A673 (cell line): ENCODE data around the gene ODF2L. TPM values are rescaled to one million over a fixed set of nuclear protein-coding genes. Genes with fewer than 3 reads are reported as not detected.
A peak's percentile ranks its signal among the peaks of the same experiment; 100 is the strongest.

Experiments
- Bru-seq: library from RNA; stranded (reverse); fragments of 400-500 nt; gene quantifications from one replicate; lab custom pipeline; 2021; lab: Mats Ljungman, UMichigan
- BruChase-seq, 2 experiments: library from RNA; stranded (reverse); fragments of 400-500 nt; gene quantifications; one replicate each; lab custom pipeline; 2021; lab: Mats Ljungman, UMichigan
- BruUV-seq: library from RNA; stranded (reverse); fragments of 400-500 nt; replicated peaks from 2 replicates; lab custom pipeline; 2021; lab: Mats Ljungman, UMichigan
- CTCF ChIA-PET: fragments of 300-600 bp; sonication (Branson Sonifier 250); formaldehyde crosslinking; loops from one replicate; lab custom pipeline; 2022; ENCODE audit warnings: antibody characterized with exemption; lab: Charles Lee
- POLR2A ChIA-PET: fragments of 300-600 bp; sonication (Branson Sonifier 250); formaldehyde crosslinking; loops from one replicate; lab custom pipeline; 2022; ENCODE audit warnings: antibody characterized with exemption; ENCODE audit not compliant: low non-redundant PET; lab: Charles Lee
- DNase-seq: peaks from one replicate; pipeline ENCODE4 v3.0.0-alpha.2; 2015; ENCODE audit warnings: low spot score
- H3K27ac ChIP-seq: fragments of 200-600 bp; sonication (generic); 2 replicates; pipeline ENCODE4 v1.5.1; 2016; ENCODE audit warnings: mixed run types, low read depth, mild to moderate bottlenecking, mixed read lengths, antibody characterized with exemption, low read length; ENCODE audit not compliant: poor library complexity, severe bottlenecking
- H3K27me3 ChIP-seq: fragments of 200-600 bp; sonication (generic); replicated peaks from 2 replicates; pipeline ENCODE4 v1.6.1; 2017; ENCODE audit warnings: mixed run types, low read depth, mild to moderate bottlenecking, mixed read lengths, antibody characterized with exemption, low read length; ENCODE audit not compliant: insufficient read depth, poor library complexity
- H3K36me3 ChIP-seq: fragments of 200-600 bp; sonication (generic); 2 replicates; pipeline ENCODE4 v1.6.1; 2016; ENCODE audit warnings: mixed run types, mild to moderate bottlenecking, mixed read lengths, antibody characterized with exemption, low read length; ENCODE audit not compliant: insufficient read depth, poor library complexity, severe bottlenecking
- H3K4me1 ChIP-seq: fragments of 200-600 bp; sonication (generic); 2 replicates; pipeline ENCODE4 v1.6.1; 2017; ENCODE audit warnings: mixed run types, mild to moderate bottlenecking, mixed read lengths, antibody characterized with exemption, low read length; ENCODE audit not compliant: insufficient read depth, poor library complexity, severe bottlenecking
- H3K4me3 ChIP-seq: fragments of 200-600 bp; sonication (generic); 2 replicates; pipeline ENCODE4 v1.5.1; 2016; ENCODE audit warnings: low read depth, mixed run types, mild to moderate bottlenecking, mixed read lengths, low read length; ENCODE audit not compliant: poor library complexity, severe bottlenecking
- H3K9me3 ChIP-seq: fragments of 200-600 bp; sonication (generic); 2 replicates; pipeline ENCODE4 v1.6.1; 2016; ENCODE audit warnings: mixed run types, low read depth, mild to moderate bottlenecking, mixed read lengths, antibody characterized with exemption, low read length; ENCODE audit not compliant: poor library complexity, severe bottlenecking
- EZH2 ChIP-seq: fragments of 200-600 bp; sonication (generic); IDR thresholded peaks from 2 replicates; pipeline ENCODE4 v1.6.1; 2017; ENCODE audit warnings: borderline replicate concordance, low read depth, mild to moderate bottlenecking, mixed read lengths, antibody characterized with exemption, low read length; ENCODE audit not compliant: poor library complexity, severe bottlenecking
- intact Hi-C: fragments of 100-400 bp; cut with micrococcal nuclease; formaldehyde crosslinking; loops from one replicate; pipeline ENCODE4 v1.10.0; 2022; ENCODE audit not compliant: unreplicated experiment
- long read RNA-seq: library from polyadenylated mRNA; stranded (forward); transcript quantifications from one replicate; pipeline ENCODE4 v2.0.0, GENCODE V29; 2022
- total RNA-seq: library from RNA; stranded (reverse); gene quantifications from 2 replicates; pipeline ENCODE4 v1.2.3, GENCODE V29; 2021
- TF ChIP-seq, protein P1 (sequence below): fragments of 300-800, 200-600 bp; sonication (generic); conservative IDR thresholded peaks from 2 replicates; pipeline ENCODE4 v1.5.1; 2017; ENCODE audit warnings: low read depth, mild to moderate bottlenecking, antibody characterized with exemption, low read length, moderate library complexity, mixed read lengths

Gene ODF2L, protein sequence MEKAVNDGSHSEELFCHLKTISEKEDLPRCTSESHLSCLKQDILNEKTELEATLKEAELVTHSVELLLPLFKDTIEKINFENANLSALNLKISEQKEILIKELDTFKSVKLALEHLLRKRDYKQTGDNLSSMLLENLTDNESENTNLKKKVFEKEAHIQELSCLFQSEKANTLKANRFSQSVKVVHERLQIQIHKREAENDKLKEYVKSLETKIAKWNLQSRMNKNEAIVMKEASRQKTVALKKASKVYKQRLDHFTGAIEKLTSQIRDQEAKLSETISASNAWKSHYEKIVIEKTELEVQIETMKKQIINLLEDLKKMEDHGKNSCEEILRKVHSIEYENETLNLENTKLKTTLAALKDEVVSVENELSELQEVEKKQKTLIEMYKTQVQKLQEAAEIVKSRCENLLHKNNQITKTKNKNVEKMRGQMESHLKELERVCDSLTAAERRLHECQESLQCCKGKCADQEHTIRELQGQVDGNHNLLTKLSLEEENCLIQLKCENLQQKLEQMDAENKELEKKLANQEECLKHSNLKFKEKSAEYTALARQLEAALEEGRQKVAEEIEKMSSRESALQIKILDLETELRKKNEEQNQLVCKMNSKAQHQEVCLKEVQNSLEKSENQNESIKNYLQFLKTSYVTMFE
- 34.9 and 38.9 TPM in 2 replicates for total RNA-seq
- Bru-seq, nascent RNA, result percentile 81 among the genes with signal in this experiment
- BruChase-seq, experiment 1, labeled RNA remaining after a 2-hour chase, result percentile 90 among the genes with signal in this experiment
- BruChase-seq, experiment 2, labeled RNA remaining after a 6-hour chase, result percentile 72 among the genes with signal in this experiment
- long read RNA-seq, transcript ODF2L-204 (16 exons, 2,155 nt), result major isoform, 17 of 55 reads
- long read RNA-seq, transcript ODF2L-213 (2 exons, 1,650 nt), result minor isoform, 6 of 55 reads
- long read RNA-seq, partial matches to known transcripts, result 5 of 55 reads
- long read RNA-seq, other reads (novel, unspliced or antisense), result 27 of 55 reads

- ChIA-PET CTCF (interaction anchor here (0.6 kb wide), 1 partner anchor 16 kb away, joined by 3 read pairs; no protein-coding TSS in a partner anchor), POLR2A (no interaction called here)
- Histone ChIP-seq H3K4me3 (peak within 1 kb of the TSS; percentile 85), H3K4me1 (peaks cover 9% of the 10 kb centered on the region), H3K36me3 (no peaks in the 10 kb centered on the region), H3K27me3 (no peaks in the 10 kb centered on the region), H3K27ac (peak within 1 kb of the TSS; percentile 85), H3K9me3 (no peaks in the 10 kb centered on the region)
- intact Hi-C loops, result no loop called here
- TF ChIP-seq EZH2, result no peak
- TF ChIP-seq, protein P1, sequence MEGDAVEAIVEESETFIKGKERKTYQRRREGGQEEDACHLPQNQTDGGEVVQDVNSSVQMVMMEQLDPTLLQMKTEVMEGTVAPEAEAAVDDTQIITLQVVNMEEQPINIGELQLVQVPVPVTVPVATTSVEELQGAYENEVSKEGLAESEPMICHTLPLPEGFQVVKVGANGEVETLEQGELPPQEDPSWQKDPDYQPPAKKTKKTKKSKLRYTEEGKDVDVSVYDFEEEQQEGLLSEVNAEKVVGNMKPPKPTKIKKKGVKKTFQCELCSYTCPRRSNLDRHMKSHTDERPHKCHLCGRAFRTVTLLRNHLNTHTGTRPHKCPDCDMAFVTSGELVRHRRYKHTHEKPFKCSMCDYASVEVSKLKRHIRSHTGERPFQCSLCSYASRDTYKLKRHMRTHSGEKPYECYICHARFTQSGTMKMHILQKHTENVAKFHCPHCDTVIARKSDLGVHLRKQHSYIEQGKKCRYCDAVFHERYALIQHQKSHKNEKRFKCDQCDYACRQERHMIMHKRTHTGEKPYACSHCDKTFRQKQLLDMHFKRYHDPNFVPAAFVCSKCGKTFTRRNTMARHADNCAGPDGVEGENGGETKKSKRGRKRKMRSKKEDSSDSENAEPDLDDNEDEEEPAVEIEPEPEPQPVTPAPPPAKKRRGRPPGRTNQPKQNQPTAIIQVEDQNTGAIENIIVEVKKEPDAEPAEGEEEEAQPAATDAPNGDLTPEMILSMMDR, result no peak
- BruUV-seq, result no TSS peak
- peak; percentile 90 for DNase-seq
Observed at GRCh38 chr1:86395751-86396497, at the start of gene ODF2L. ODF2L (minus strand) TSS chr1:86396323; CDS start chr1:86387027, 9,296 bp downstream.

- Histone ChIP-seq H3K4me1 (no peaks in the 10 kb centered on the region), H3K4me3 (no peak overlapping the region), H3K9me3 (no peaks in the 10 kb centered on the region), H3K27me3 (no peaks in the 10 kb centered on the region), H3K27ac (no peak overlapping the region), H3K36me3 (no peaks in the 10 kb centered on the region)
- TF ChIP-seq, protein P1, result no peak
- TF ChIP-seq EZH2, result no peak
- no TSS peak for BruUV-seq
- CTCF ChIA-PET, result no interaction called here
- POLR2A ChIA-PET, result no interaction called here
- intact Hi-C loops, result no loop called here
- DNase-seq, result no peak
Observed at GRCh38 chr1:86445919-86446318, 49.8 kb upstream of the ODF2L start.

DNA sequence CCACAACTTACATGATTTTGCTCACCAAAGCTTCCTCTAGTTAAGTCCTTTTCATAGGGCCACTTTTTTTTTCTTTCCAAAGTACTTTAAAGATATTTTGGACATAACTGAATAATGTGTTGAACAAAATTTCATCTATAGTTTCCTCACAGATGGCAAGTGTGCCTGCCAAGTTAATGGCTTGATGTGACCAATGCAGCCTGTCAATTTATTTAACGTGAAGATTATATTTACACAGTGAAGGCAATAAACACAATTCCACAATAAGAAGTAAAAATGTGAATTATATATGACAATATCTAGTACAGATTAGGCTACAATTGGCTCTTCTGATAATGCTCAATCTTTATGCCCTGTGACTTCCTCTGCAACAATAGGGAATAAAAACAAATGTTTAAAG is 45.9 kb upstream of the ODF2L start:
- BruUV-seq, result no TSS peak
- POLR2A ChIA-PET, result no interaction called here
- Histone ChIP-seq H3K9me3 (no peaks in the 10 kb centered on the region), H3K27me3 (no peaks in the 10 kb centered on the region), H3K4me3 (no peak overlapping the region), H3K27ac (no peak overlapping the region), H3K36me3 (no peaks in the 10 kb centered on the region), H3K4me1 (no peaks in the 10 kb centered on the region)
- CTCF ChIA-PET, result no interaction called here
- intact Hi-C loops, result no loop called here
- no peak for DNase-seq
- TF ChIP-seq, protein P1, result no peak
